Activated gamma-delta T cell treated with anti-CD3 and anti-CD28 coated beads, Interleukin-2, amount 50 U/mL, for 16 hours (primary cell): Measurements from ENCODE around the gene WASF2.
A peak's percentile ranks its signal among the peaks of the same experiment; 100 is the strongest.
"Not testable (repeated sequence)": the region's sequence is repeated elsewhere in the genome, so short reads cannot be mapped to it uniquely, and the experiment has no call there.

Source experiments
- DNase-seq: peaks from one replicate; pipeline ENCODE4 v3.0.0-alpha.2; 2020; ENCODE audit warnings: low read depth

Gene WASF2

GRCh38 chr1:27496604-27497155 lies 6.7 kb upstream of the WASF2 start:
- DNase-seq: no peak

GRCh38 chr1:27492796-27493195 lies 2.8 kb upstream of the WASF2 start:
- no peak for DNase-seq

GRCh38 chr1:27491748-27492700 lies 2.1 kb upstream of the WASF2 start:
- no peak for DNase-seq

- DNase-seq: peak; percentile 8
These were observed 430 bp downstream of the WASF2 start for GRCh38 chr1:27489501-27489972.

- DNase-seq: no peak
These were observed 1.7 kb downstream of the WASF2 start for GRCh38 chr1:27487966-27488884.

GRCh38 chr1:27485363-27485762 lies 4.6 kb downstream of the WASF2 start:
- no peak for DNase-seq

GRCh38 chr1:27483659-27484058 lies 6.3 kb downstream of the WASF2 start:
- DNase-seq: no peak

GRCh38 chr1:27481994-27482620 lies 7.9 kb downstream of the WASF2 start:
- DNase-seq: no peak

- no peak for DNase-seq
These were observed 11.9 kb downstream of the WASF2 start for GRCh38 chr1:27478098-27478497.

GRCh38 chr1:27476237-27476636 lies 13.7 kb downstream of the WASF2 start:
- DNase-seq: no peak

GRCh38 chr1:27475720-27476119 lies 14.2 kb downstream of the WASF2 start:
- no peak for DNase-seq

GRCh38 chr1:27473755-27474154 lies 16.2 kb downstream of the WASF2 start:
- DNase-seq: no peak

GRCh38 chr1:27472098-27472497 lies 17.9 kb downstream of the WASF2 start:
- DNase-seq: not testable (repeated sequence)

GRCh38 chr1:27471477-27471876 lies 18.5 kb downstream of the WASF2 start:
- DNase-seq: no peak

- no peak for DNase-seq
These were observed 20.6 kb downstream of the WASF2 start for GRCh38 chr1:27469334-27469733.

GRCh38 chr1:27468378-27468777 lies 21.6 kb downstream of the WASF2 start:
- DNase-seq: not testable (repeated sequence)

GRCh38 chr1:27464926-27465647 lies 24.9 kb downstream of the WASF2 start:
- DNase-seq: no peak

GRCh38 chr1:27463916-27464315 lies 26.1 kb downstream of the WASF2 start:
- not testable (repeated sequence) for DNase-seq

GRCh38 chr1:27458521-27458920 lies 31.4 kb downstream of the WASF2 start:
- DNase-seq: not testable (repeated sequence)

GRCh38 chr1:27455139-27455811 lies 34.7 kb downstream of the WASF2 start:
- DNase-seq: no peak
